IPS DF 4.7 (cell line): Measurements from ENCODE around the gene PDPN.
"Not testable (repeated sequence)": the region's sequence is repeated elsewhere in the genome, so short reads cannot be mapped to it uniquely, and the experiment has no call there.

Experiments used
- DNase-seq: peaks from one replicate; pipeline ENCODE4 v3.0.0-alpha.2; 2013; ENCODE audit warnings: low spot score; ENCODE audit errors: extremely low read depth

PDPN gene, protein sequence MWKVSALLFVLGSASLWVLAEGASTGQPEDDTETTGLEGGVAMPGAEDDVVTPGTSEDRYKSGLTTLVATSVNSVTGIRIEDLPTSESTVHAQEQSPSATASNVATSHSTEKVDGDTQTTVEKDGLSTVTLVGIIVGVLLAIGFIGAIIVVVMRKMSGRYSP

DNA sequence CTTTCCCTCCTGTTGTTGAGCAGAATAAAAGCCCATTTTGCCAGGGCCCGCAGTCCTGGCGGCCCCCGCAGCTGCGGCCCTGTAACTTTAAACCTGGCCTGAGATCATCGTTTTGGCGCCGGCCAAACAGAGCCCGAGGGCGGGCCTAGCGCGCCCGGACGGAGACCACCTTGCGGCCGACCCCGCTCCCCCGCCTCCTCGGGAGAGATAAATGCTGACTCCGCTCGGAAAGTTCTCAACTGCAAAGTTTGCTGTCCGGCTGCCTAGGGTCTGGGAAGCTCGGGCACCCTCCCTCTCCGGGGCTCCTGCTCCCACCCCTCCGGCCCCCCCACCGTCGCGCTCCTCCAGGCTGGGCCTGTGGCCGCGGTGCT is at the start of gene PDPN:
TSS of gene PDPN (plus strand) at position 238 of the 371 bp plus-strand sequence. CDS start 202 bp downstream, outside the sequence.
- no peak for DNase-seq

DNA sequence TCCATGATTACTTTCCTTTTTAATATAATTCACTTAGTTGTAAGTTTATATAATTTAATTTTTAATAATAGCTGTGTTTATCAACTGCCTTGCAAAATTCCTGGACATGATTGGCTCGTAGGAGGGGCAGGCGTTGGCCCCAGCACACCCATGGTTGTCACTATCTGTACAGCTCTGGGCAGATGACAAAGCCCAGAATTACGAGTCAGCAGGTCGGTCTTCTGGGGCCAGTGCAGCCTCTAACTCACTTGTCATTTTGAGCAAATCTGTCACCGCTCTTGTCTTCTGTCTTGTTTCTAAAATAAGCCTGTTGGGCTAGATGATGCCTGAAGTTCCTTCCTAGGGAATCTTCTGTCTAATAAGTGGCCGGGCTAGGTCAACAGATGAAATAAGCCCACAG is 48.4 kb upstream of the PDPN start:
- no peak for DNase-seq

- no peak for DNase-seq
Measured at GRCh38 chr1:13536571-13536970, 47.1 kb upstream of the PDPN start.

- no peak for DNase-seq
Measured at GRCh38 chr1:13538832-13539231, 44.8 kb upstream of the PDPN start.

DNA sequence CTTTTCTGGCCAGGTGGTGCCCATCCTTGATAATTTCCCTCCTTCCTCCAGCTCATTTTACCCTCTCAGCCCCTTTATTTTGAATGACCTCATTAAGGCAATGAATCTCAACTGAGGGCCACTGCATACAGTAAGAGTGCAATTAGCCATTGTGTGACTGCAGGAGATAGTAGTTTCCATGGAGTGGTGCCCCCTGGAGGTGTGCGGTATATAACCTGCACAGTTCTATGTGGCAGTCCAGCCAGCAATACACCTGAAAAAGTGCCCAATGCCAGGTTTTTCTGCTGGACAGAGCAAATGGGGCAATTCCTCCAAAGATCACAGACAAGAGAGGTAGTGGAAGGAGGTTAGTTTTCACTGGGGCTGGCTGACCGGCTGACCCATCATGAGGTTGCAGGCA is 43.9 kb upstream of the PDPN start:
- no peak for DNase-seq

GRCh38 chr1:13540866-13541265 is 42.8 kb upstream of the PDPN start:
- no peak for DNase-seq

DNA sequence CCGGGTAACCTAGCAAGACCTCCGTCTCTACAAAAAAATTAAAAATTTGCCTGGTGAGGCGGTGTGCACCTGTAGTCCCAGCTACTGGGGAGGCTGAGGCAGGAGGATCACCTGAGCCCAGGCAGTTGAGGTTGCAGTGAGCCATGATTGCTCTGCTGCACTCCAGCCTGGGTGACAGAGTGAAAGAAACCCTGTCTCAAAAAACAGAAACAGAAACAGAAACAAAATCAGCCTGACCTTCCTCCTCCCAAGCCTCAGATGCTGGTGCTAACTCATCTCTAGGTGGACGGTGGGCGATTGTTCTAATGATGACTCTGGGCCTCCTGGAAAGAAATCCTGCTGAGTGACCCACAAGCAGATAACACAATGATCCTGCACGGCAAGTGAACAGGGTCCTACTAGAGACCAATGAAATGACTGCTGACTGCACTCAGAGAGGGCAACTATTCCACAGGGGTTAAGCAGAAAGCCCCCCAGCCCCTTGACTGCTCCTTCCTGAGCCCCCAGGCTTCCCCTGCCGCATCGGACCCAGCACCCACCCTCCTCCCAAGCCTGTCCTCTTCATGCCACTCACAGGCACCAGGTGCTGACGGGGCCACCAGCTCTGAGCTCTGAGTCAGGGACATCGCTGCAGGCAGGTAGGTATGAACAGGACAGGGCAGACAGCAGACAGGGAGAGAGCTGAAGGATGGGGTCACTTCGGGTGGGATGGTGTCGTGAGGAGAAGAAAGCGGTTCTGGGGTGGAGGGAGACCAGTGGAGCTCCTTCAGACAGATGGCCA is 42.0 kb upstream of the PDPN start:
- no peak for DNase-seq

GRCh38 chr1:13543451-13544220 is 40.0 kb upstream of the PDPN start:
- DNase-seq, result no peak

GRCh38 chr1:13544221-13544556 is 39.4 kb upstream of the PDPN start:
- DNase-seq, result no peak

- no peak for DNase-seq
Measured at GRCh38 chr1:13546791-13547190, 36.8 kb upstream of the PDPN start.

- no peak for DNase-seq
Measured at GRCh38 chr1:13548281-13548680, 35.4 kb upstream of the PDPN start.

DNA sequence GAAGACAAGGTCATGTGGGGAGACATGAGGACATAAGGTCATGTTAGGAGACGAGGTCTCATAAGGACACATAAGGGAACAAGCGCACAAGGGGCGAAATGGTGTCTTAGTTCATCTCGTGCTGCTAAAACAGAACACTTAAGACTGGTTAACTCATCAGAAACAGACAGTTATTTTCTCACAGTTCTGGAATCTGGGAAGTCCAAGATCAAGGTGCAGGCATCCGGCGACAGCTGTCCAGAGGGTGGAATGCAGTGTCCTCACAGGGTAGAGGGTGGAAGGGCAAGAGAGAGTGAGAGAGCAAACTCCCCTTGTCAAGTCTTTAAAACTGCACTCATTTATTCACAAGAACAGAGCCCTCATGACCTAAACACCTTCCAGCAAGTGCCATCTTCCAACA is 34.6 kb upstream of the PDPN start:
- DNase-seq, result no peak

DNA sequence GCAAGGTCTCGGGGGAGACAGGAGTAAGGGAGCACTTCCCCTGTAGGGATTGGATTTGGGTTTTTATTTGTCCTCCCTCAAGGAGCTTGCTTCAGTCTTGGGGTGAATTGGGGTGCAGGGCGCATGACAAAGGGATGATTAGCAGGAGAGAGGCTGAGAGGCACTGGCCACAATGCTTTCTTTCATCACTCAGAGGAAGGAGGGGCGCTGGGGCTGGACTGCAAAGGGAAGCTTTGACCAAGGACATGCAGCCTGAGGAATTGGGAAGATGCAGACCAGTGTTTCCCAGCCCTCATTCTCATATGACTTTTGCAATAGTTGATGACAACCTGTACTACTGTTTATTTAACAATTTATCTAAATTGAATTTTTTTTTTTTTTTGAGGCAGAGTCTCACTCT is 34.1 kb upstream of the PDPN start:
- no peak for DNase-seq

DNA sequence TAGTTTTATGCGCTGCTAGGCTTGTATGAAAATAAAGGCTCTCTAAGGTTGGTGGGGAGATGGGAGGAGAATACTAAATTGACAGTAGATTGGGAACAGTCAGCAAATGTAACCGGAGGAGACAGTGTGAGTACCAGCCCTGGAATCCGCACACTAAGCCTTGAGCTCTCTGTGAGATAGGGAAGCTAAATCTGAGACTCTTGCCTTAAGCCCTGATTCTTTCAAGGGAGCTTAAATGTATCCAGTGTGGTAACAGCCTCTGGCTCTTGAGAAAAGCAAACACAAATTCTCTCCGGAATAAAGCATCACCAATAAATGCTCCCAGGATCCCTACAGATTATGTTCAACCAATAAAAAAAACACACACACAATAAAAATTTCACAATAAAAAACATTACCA is 33.0 kb upstream of the PDPN start:
- DNase-seq, result no peak

- DNase-seq, result no peak
Measured at GRCh38 chr1:13554798-13555197, 28.8 kb upstream of the PDPN start.

- DNase-seq, result no peak
Measured at GRCh38 chr1:13556224-13556764, 27.3 kb upstream of the PDPN start.

DNA sequence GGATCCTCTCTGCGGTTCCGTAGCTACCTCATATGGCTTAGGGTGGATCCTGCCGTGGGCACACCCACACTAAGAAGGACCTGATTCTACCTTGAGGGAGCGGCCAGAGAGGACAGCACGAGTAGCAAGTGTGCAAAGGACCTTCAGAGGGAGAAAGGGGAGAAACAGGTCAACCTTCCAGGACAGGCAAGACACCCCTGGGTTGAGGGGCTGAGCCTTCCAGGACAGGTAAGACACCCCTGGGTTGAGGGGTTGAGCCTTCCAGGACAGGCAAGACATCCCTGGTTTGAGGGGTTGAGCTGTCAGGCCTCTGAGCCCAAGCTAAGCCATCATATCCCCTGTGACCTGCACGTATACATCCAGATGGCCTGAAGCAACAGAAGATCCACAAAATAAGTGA is 23.1 kb upstream of the PDPN start:
- no peak for DNase-seq

DNA sequence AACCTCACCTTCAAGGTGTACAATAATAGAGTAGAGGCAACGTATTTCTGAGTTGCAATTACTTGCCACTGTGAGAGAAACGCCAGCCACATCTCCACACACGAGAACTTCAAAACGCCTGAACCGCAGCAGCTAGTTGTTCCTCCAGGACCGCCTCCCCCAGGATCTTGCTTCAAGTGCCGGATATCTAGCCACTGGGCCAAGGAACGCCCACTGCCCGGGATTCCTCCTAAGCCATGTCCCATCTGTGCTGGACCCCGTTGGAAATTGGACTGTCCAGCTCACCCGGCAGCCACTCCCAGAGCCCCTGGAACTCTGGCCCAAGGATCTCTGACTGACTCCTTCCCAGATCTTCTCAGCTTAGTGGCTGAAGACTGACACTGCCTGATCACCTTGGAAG is 20.7 kb upstream of the PDPN start:
- DNase-seq, result not testable (repeated sequence)

DNA sequence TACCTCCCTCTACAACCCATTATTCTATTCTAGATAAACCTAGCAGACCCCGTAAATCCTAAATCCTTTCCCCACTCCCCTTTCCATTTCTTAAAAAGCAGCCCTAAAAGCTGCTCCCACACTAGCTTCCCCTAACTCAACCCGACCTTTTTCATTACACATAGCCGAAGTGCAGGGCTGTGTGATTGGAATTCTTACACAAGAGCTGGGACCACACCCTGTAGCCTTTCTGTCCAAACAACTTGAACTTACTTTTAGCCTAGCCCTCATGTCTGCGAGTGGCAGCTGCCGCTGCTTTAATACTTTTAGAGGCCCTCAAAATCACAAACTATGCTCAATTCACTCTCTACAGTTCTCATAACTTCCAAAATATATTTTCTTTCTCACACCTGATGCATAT is 19.6 kb upstream of the PDPN start:
- no peak for DNase-seq

DNA sequence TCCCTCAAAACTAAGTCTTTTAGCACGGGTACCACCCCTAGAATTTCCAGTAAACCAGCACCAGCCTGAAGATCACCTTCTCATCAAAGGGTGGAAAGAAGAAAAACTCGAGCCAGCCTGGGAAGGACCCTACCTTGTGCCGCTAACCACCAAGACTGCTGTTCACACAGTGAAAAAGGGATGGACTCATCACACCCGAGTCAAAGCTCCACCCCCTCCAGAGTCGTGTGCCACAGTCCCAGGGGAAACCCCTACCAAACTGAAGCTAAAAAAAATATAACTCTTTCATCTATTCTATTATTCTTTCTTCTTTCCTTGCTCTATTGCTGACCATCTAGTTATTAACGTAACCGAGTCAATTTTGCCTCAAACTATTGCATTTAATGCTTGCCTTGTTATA is 13.2 kb upstream of the PDPN start:
- not testable (repeated sequence) for DNase-seq

GRCh38 chr1:13570924-13571323 is 12.7 kb upstream of the PDPN start:
- DNase-seq, result no peak

DNA sequence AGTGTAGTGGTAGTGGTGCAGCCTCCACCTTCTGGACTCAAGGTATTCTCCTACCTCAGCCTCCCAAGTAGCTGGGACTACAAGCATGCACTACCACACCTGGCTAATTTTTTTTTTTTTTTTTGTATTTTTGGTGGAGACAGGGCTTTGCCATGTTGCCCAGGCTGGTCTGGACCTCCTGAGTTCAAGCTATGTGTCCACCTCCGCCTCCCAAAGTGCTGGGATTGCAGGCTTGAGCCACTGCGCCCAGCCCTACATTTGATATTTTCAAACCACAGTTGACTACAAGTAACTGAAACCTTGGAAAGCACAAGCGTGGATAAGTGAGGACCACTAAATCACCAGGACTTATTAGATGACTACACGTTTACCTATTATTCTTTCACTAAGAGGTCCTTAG is 10.0 kb upstream of the PDPN start:
- no peak for DNase-seq
